ENCODE results near the gene UBASH3A. TPM values are rescaled to one million over a fixed set of nuclear protein-coding genes. Genes with fewer than 3 reads are reported as not detected.

Gene UBASH3A
- polyA plus RNA-seq, 2 of the 4 experiments (the other 2 are of a cell fraction) = not detected

GRCh38 chr21:42362700-42363099 is 41.0 kb upstream of the UBASH3A start:
- FAIRE-seq = no peak
- ATAC-seq = no peak
- Histone ChIP-seq H3K4me2 (no peak overlapping the region), H3K4me3 (no peak overlapping the region), H3K27ac (no peak overlapping the region), H3K9me3 (no peaks in the 10 kb centered on the region), H3K4me1 (peaks cover 23% of the 10 kb centered on the region)
- POLR2A ChIA-PET = no interaction called here
- 81% methylated on average over 9 of the region's 9 CpGs for WGBS (ENCODE audit: missing lambda C conversion rate)
- CTCF ChIA-PET = no interaction called here
- DNase-seq (ENCODE audit: low read depth in 1 of 2, low spot score in 1 of 2) = no peak
- TF ChIP-seq EHF (CRISPR knock-in tag; IDR thresholded peaks at IDR 0.05) (no peak), ZSCAN20 (CRISPR knock-in tag; IDR thresholded peaks at IDR 0.05) (no peak), USF2 (IDR thresholded peaks at IDR 0.05) (no peak), SMC3 (IDR thresholded peaks at IDR 0.05) (no peak), CHD2 (IDR thresholded peaks at IDR 0.05; ENCODE audit: low read length, partially characterized antibody) (no peak), CTCF (IDR thresholded peaks at IDR 0.05) (no peak), ZFP36 (IDR thresholded peaks at IDR 0.05; ENCODE audit: borderline replicate concordance, partially characterized antibody) (no peak), FOSB (CRISPR knock-in tag; IDR thresholded peaks at IDR 0.05) (no peak), RNF2 (IDR thresholded peaks at IDR 0.05; ENCODE audit: borderline replicate concordance, low read depth) (no peak), JUN (IDR thresholded peaks at IDR 0.05) (no peak), HOXB13 (CRISPR knock-in tag; IDR thresholded peaks at IDR 0.05; ENCODE audit: low read depth) (no peak), CBX2 (IDR thresholded peaks at IDR 0.05; ENCODE audit: borderline replicate concordance, low read depth) (no peak), SREBF2 (IDR thresholded peaks at IDR 0.05) (no peak), ZNF302 (CRISPR knock-in tag; IDR thresholded peaks at IDR 0.05) (no peak), HOXB5 (CRISPR knock-in tag; IDR thresholded peaks at IDR 0.05) (no peak), MAFK (IDR thresholded peaks at IDR 0.05; ENCODE audit: partially characterized antibody) (no peak), JUNB (IDR thresholded peaks at IDR 0.05) (no peak), E2F6 (IDR thresholded peaks at IDR 0.05; ENCODE audit: borderline replicate concordance, low read depth) (no peak)

- 54% methylated on average over 8 of the region's 8 CpGs for WGBS (ENCODE audit: missing lambda C conversion rate)
- no peak overlapping the region for H3K4me3 ChIP-seq
- no peak for TF ChIP-seq KDM1A (IDR thresholded peaks at IDR 0.05; ENCODE audit: low read depth)
- no peak for TF ChIP-seq ZFP36 (IDR thresholded peaks at IDR 0.05; ENCODE audit: borderline replicate concordance, partially characterized antibody)
- no peak for TF ChIP-seq POLR2A (IDR thresholded peaks at IDR 0.05; ENCODE audit: low read length)
- no peak for TF ChIP-seq POLR2AphosphoS2 (conservative IDR thresholded peaks at IDR 0.05; ENCODE audit: low read length)
- no peak for TF ChIP-seq EHF (CRISPR knock-in tag; IDR thresholded peaks at IDR 0.05)
- no peak for TF ChIP-seq TP53 (CRISPR knock-in tag; IDR thresholded peaks at IDR 0.05)
- POLR2A ChIA-PET = no interaction called here
- ATAC-seq = no peak
- peak in 1 of 2 experiments; percentile 52 for DNase-seq (ENCODE audit: low read depth in 1 of 2, low spot score in 1 of 2)
- H3K27ac ChIP-seq = no peak overlapping the region
- no peaks in the 10 kb centered on the region for H3K9me3 ChIP-seq
- FAIRE-seq = no peak
- peak overlapping the region; percentile 25; the same call in 2 of the 3 replicates for H3K4me2 ChIP-seq
- CTCF ChIA-PET = no interaction called here
- H3K4me1 ChIP-seq = peaks cover 23% of the 10 kb centered on the region
Observed at GRCh38 chr21:42363312-42363711, 40.4 kb upstream of the UBASH3A start.

GRCh38 chr21:42364304-42364865 is 39.3 kb upstream of the UBASH3A start:
- no peak overlapping the region for H3K4me2 ChIP-seq
- CTCF ChIA-PET = interaction anchor here (1.3 kb wide), 1 partner anchor 26 kb away, joined by 6 read pairs; no protein-coding TSS in a partner anchor

More at GRCh38 chr21:42364304-42364865, 39.3 kb upstream of the UBASH3A start:
- ATAC-seq = no peak
- Histone ChIP-seq H3K4me3 (no peak overlapping the region), H3K4me1 (peaks cover 23% of the 10 kb centered on the region), H3K27ac (no peak overlapping the region), H3K9me3 (no peaks in the 10 kb centered on the region)
- DNase-seq (ENCODE audit: low read depth in 1 of 2, low spot score in 1 of 2) = no peak
- POLR2A ChIA-PET = no interaction called here
- FAIRE-seq = no peak
- 89% methylated on average over 7 of the region's 13 CpGs for WGBS (ENCODE audit: missing lambda C conversion rate)
- no peak for TF ChIP-seq KDM5A (IDR thresholded peaks at IDR 0.05)
- no peak for TF ChIP-seq KDM1A (IDR thresholded peaks at IDR 0.05; ENCODE audit: low read depth)
- no peak for TF ChIP-seq RCOR1 (IDR thresholded peaks at IDR 0.05; ENCODE audit: low read depth, low read length)
- no peak for TF ChIP-seq NFE2L2 (conservative IDR thresholded peaks at IDR 0.05; ENCODE audit: low read length)
- TF ChIP-seq MAX (IDR thresholded peaks at IDR 0.05) = no peak

Data from A549 (cell line).